ENCODE measurements around the gene SSH2. TPM values are rescaled to one million over a fixed set of nuclear protein-coding genes. Genes with fewer than 3 reads are reported as not detected.

SSH2 gene
- 13.1 and 13.4 TPM in 2 replicates for total RNA-seq

DNA sequence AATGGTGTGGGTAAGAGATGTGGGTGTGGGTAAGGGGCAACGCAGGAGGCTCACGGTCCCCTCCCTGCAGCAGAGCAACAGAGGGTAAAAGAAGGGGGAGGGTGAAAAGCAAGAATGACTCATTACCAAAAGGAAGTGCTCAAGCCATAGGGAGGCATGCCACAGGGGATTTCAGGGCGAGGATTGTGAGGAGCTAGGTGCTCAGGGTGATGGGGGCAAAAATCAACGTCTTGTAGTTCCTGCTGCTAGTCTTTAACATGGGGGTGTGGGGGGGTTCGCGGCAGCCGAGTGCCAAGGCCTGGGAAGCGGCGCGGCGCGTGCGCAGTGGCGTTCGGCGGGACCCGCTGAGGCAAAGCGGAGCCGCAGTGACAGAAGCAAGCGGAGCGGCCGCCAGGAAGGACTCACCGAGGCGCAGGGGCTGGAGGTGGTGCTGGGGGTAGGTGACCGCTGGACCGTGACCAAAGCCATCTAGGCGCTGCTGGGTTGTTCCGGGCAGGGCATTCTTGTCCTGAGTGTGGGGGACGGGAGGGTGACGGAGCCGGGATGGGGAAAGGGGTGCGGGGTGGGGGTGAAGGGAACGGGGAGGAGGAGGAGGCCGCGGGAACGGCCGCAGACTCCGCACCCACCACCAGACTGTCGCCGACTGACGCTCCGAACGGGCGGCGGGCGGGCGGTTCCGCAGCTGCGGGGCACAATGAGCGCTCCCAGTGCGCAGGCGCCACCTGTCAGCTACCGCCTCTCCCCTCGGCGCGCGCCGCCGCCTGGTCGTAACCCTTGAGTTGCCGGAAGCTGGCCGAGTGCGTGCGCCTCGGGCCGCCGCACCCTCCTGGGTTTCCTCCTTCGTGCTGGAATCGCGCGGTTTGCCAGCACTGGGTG lies at the start of gene SSH2:
Gene SSH2 (minus strand): TSS at position 696 of the 876 bp plus-strand sequence. CDS start 228 bp downstream, at position 468.

GRCh38 chr17:29941334-29941733 lies 11.3 kb upstream of the SSH2 start, which contains the start of gene EFCAB5:
EFCAB5 (plus strand) TSS chr17:29941634; CDS start chr17:29941797, 163 bp downstream.

GRCh38 chr17:29622337-29623282 lies 307.4 kb downstream of the SSH2 start, which contains the start of gene CORO6:
CORO6 (minus strand) TSS chr17:29622912; CDS start chr17:29621421, 1,491 bp downstream.

DNA sequence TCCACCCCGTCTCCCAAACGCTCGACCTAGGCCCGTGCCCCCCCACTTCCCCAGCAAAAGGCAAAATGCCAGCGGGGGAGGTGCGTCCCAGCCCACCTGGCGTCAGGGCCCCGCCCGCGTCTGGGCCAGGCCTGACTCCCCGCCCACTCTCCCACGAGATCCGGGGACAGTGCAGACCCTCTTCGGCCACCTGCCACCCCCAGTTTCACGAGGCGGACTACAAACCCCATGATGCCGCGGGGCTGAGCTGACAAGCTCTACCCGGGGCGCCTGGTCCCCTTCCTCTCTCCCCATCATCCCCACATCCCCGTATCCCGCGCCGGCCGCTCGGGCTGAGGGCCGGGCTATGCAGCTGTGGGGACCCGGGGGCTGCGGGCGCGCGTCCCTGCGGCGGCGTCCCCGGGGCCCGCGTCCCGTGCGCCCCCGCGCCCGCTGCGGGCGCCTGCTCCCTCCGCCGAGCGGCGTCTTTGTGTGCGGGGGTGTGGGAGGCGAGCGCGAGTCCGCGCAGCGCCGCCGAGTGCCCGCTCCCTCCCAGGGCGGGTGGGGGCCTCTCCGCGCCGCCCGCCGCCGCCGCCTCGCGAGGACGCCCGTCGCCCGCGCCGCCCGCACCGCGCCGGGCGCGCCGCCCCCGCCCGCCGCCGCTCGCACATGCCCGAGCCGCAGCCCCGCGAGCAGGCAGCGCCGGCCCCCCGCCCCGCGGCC lies 337.0 kb downstream of the SSH2 start, which contains the start of gene ANKRD13B:
Gene ANKRD13B (plus strand): TSS at position 283 of the 702 bp plus-strand sequence. CDS start 490 bp downstream, outside the sequence.

GRCh38 chr17:29589524-29590410 lies 340.3 kb downstream of the SSH2 start, which contains the start of gene GIT1:
GIT1 (minus strand) TSS chr17:29589648; CDS start chr17:29589378, 270 bp downstream.

Other genes starting within 250 kb of the SSH2 start
- not detected in 2 replicates for gene EFCAB5, start 11.4 kb upstream of the SSH2 start, total RNA-seq
- 5.7 and 9.4 TPM in 2 replicates for gene NSRP1, start 186.6 kb upstream of the SSH2 start, total RNA-seq

Measured in cardiac atrium fibroblast (primary cell).